ENCODE results near the gene PRSS23.

The PRSS23 gene

GRCh38 chr11:86805873-86806310 lies 5.5 kb downstream of the PRSS23 start:
- no peak overlapping the region for H3K27ac ChIP-seq
- TF ChIP-seq ZFX (IDR thresholded peaks at IDR 0.05) = no peak
- TF ChIP-seq, protein P1, sequence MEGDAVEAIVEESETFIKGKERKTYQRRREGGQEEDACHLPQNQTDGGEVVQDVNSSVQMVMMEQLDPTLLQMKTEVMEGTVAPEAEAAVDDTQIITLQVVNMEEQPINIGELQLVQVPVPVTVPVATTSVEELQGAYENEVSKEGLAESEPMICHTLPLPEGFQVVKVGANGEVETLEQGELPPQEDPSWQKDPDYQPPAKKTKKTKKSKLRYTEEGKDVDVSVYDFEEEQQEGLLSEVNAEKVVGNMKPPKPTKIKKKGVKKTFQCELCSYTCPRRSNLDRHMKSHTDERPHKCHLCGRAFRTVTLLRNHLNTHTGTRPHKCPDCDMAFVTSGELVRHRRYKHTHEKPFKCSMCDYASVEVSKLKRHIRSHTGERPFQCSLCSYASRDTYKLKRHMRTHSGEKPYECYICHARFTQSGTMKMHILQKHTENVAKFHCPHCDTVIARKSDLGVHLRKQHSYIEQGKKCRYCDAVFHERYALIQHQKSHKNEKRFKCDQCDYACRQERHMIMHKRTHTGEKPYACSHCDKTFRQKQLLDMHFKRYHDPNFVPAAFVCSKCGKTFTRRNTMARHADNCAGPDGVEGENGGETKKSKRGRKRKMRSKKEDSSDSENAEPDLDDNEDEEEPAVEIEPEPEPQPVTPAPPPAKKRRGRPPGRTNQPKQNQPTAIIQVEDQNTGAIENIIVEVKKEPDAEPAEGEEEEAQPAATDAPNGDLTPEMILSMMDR (conservative IDR thresholded peaks at IDR 0.05) = no peak

DNA sequence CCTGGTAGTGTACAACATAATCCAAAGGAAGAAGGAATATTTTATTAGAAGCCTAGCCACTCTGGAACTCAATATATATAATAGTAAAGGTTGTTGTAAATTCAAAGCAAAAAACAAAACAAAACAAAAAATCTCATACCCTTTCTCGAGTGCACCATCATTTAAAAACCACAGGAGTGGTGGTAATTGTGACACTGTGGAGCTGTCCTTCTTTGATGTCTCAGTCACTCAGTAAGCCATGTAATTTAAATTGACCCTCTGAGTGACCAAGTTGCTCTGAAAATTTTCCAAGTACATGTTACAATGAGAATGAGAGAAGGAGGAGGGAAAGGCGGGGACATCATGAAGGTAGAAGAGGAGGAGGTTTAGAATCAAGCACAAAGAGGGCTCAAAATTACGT lies 6.6 kb downstream of the PRSS23 start:
- TF ChIP-seq, protein P1 (conservative IDR thresholded peaks at IDR 0.05) = no peak
- no peak for TF ChIP-seq ZFX (IDR thresholded peaks at IDR 0.05)
- H3K27ac ChIP-seq = no peak overlapping the region

- no peak overlapping the region for H3K27ac ChIP-seq
- TF ChIP-seq, protein P1 (conservative IDR thresholded peaks at IDR 0.05) = no peak
- no peak for TF ChIP-seq ZFX (IDR thresholded peaks at IDR 0.05)
Measured at GRCh38 chr11:86807360-86807759, 7.0 kb downstream of the PRSS23 start.

- no peak overlapping the region for H3K27ac ChIP-seq
- TF ChIP-seq, protein P1 (conservative IDR thresholded peaks at IDR 0.05) = no peak
- TF ChIP-seq ZFX (IDR thresholded peaks at IDR 0.05) = no peak
Measured at GRCh38 chr11:86809561-86809960, 9.2 kb downstream of the PRSS23 start.

DNA sequence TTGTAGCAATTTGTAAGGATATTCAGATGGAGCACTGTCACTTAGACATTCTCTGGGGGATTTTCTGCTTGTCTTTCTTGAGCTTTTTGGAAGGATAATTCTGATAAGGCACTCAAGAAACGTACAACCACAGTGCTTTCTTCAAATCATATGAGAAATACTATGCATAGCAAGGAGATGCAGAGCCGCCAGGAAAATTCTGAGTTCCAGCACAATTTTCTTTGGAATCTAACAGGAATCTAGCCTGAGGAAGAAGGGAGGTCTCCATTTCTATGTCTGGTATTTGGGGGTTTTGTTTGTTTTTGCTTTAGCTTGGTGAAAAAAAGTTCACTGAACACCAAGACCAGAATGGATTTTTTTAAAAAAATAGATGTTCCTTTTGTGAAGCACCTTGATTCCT lies 9.9 kb downstream of the PRSS23 start:
- H3K27ac ChIP-seq = no peak overlapping the region

DNA sequence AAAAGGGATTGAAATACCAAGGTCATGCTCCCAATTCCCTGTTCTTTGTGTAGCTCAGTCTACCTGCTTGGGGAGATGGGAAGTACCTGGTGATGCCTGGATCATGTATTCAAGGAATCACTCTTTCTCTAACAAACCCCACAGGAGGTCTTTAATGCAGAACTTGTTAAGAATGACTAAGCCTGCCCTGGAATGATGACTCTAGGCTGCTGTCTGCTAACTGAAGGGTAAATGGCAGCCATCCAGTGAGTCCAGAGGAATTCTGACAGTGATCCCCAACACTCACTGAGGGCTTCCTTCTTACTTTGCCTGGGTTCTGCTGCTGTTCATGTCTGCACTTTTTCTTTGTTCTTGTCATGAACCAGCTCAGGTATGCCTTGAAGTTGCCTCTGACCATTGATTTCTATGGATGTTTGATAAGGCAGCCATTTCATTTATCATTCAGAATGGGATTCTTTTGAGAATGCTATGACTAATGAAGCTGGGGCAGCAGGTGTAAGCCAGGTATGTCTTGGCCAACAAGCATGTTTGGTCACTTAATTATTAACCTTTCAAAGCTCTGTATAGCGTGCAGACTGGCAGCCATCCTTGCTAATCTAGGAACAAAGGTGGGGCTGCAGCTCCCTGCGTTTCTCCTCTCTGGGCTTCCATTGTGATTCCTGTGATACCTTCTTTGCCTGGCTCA lies 11.4 kb downstream of the PRSS23 start:
- TF ChIP-seq, protein P1 (conservative IDR thresholded peaks at IDR 0.05) = no peak
- TF ChIP-seq ZFX (IDR thresholded peaks at IDR 0.05) = no peak
- H3K27ac ChIP-seq = no peak overlapping the region

More for the DNA sequence above, 9.9 kb downstream of the PRSS23 start:
- TF ChIP-seq, protein P1 (conservative IDR thresholded peaks at IDR 0.05) = no peak
- TF ChIP-seq ZFX (IDR thresholded peaks at IDR 0.05) = no peak

GRCh38 chr11:86812322-86812670 lies 12.0 kb downstream of the PRSS23 start:
- TF ChIP-seq ZFX (IDR thresholded peaks at IDR 0.05) = no peak
- TF ChIP-seq, protein P1 (conservative IDR thresholded peaks at IDR 0.05) = no peak
- no peak overlapping the region for H3K27ac ChIP-seq
